Fibroblast of the aortic adventitia (primary cell): ENCODE measurements around the gene SLC25A38. TPM values are rescaled to one million over a fixed set of nuclear protein-coding genes. Genes with fewer than 3 reads are reported as not detected.
"Not testable (repeated sequence)": the region's sequence is repeated elsewhere in the genome, so short reads cannot be mapped to it uniquely, and the experiment has no call there.

Source experiments
- DNase-seq: peaks from one replicate; pipeline ENCODE4 v3.0.0-alpha.2; 2010; ENCODE audit warnings: low read depth
- H3K4me3 ChIP-seq: 2 replicates; pipeline ENCODE4 v1.5.1; 2011; ENCODE audit warnings: low read depth, mild to moderate bottlenecking, control low read depth, low read length, moderate library complexity
- total RNA-seq: library from RNA; depleted of rRNA; stranded (reverse); fragments of >200 nt; gene quantifications from 2 replicates; pipeline ENCODE4 v1.2.3, GENCODE V29; 2012; ENCODE audit warnings: low replicate concordance
- TF ChIP-seq, protein P1 (sequence below): IDR thresholded peaks from 2 replicates; pipeline ENCODE4 v1.5.1; 2011; ENCODE audit warnings: mild to moderate bottlenecking, low read length, control low read depth, inconsistent platforms; ENCODE audit not compliant: insufficient read depth

SLC25A38 gene
- total RNA-seq, 1 donor = 19.3 TPM

DNA sequence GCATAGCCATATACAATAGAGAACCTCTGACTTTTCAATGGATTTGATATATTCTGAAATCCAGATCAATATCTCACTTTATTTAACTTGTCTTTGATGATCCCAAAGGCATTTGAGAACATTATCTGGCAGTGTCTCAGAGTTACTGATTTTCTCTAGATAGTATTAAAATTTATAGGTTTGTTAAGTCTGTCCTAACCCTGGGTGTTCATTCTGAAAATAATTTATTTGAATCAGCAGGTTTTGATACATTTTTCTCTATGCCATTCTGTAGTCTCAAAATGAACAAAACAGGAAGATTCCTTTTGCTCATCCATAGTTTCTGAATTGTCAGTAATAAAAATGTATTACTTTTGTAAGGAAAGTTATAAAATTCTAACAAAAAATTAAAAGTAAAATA lies 39.4 kb upstream of the SLC25A38 start:
- no peak for DNase-seq
- TF ChIP-seq, protein P1, sequence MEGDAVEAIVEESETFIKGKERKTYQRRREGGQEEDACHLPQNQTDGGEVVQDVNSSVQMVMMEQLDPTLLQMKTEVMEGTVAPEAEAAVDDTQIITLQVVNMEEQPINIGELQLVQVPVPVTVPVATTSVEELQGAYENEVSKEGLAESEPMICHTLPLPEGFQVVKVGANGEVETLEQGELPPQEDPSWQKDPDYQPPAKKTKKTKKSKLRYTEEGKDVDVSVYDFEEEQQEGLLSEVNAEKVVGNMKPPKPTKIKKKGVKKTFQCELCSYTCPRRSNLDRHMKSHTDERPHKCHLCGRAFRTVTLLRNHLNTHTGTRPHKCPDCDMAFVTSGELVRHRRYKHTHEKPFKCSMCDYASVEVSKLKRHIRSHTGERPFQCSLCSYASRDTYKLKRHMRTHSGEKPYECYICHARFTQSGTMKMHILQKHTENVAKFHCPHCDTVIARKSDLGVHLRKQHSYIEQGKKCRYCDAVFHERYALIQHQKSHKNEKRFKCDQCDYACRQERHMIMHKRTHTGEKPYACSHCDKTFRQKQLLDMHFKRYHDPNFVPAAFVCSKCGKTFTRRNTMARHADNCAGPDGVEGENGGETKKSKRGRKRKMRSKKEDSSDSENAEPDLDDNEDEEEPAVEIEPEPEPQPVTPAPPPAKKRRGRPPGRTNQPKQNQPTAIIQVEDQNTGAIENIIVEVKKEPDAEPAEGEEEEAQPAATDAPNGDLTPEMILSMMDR = no peak
- no peak overlapping the region for H3K4me3 ChIP-seq

DNA sequence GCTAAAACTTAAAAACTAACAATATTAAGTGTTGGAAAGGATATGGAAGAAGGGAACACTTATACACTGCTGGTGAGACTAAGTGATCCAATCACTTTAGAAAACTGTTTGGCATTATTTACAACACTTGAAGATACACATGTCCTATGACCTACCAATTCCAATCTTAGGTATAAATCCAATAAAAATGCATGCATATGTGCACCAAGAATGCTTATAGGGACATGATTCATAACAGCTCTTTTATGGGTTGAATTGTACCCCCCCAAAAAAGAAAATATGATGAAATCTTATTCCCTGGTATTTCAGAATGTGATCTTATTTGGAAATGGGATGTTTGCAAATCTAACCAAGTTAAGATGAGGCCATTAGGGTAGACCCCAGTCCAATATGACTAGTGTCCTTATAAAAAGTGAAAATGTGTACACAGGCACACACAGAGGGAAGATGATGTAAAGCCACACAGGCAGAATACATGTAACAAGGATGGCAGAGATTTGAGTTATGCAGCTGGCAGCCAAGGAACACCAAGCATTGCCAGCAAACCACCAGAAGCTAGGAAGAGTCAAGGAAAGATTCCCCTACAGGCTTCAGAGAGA lies 38.3 kb upstream of the SLC25A38 start:
- no peak overlapping the region for H3K4me3 ChIP-seq
- TF ChIP-seq, protein P1 = no peak
- DNase-seq = no peak

DNA sequence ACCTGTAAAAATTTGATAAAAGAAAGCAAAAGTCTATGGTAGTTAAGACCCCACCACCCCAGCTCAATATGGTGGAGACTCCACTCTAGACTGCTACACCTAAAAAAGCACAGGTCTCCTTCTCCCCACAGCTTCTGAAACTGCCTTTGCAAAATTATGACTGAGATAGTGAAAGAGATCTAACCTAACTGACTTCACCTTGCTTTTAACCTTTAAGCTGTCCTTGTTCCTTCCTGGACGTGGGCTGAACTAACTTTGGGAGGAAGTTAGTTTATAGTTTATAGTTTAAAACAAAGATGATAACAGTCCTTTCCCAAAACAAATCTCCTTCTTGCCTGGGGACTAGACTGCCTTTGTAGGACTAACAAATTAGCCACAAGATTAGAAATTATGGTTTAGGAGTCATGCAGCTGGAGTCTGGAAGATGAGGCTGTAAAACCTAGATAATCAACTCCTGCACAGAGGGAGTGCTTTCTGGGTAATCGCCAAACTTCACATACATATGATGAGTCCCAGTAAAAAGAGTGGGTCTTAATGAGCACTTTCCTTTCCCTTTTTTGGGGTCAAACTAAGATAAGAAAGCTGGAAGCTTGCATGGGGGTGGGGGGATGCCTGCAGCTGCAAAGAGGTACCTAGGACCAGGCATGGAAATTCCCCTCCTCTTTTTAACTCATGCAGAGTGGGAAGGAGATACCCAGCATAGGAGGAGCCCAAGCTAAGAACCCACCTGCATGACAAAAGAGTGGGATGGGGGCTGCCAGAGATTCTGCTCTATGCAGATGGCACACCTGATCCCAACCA lies 36.2 kb upstream of the SLC25A38 start:
- DNase-seq = no peak
- TF ChIP-seq, protein P1 = no peak
- H3K4me3 ChIP-seq = no peak overlapping the region

DNA sequence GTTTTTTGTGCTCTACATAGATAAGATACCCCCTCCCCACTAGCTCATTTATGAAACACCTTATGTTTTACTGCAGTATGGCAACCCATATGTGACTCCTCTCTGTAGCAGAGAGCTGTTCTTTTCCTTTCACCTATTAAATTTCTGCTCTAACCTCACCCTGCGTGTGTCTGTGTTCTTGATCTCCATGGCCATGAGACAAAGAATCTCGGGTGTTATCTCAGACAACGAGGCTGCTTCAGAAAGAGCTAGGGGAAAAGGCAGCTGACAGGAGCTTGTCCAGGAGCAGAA lies 35.6 kb upstream of the SLC25A38 start:
- no peak overlapping the region for H3K4me3 ChIP-seq
- TF ChIP-seq, protein P1 = no peak
- no peak for DNase-seq

DNA sequence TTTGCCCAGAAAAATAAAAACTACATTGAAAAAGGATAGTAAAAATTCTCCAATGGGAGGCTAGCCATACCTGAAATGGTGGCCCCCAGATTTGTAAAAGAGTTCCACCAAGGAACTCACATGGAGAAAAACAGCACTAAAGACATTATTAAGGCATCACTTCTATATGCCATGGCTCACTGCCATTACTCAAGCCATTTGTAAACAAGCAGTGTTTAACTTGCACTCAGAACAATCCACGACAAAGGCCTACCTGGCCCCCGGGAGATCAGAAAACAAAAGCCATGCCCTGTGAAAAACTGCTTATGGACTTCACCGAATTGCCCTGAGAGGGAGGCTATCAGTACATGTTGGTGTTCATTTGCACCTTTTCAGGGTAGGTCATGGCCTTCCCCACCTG lies 34.1 kb upstream of the SLC25A38 start:
- DNase-seq = no peak
- H3K4me3 ChIP-seq = no peak overlapping the region
- TF ChIP-seq, protein P1 = no peak

DNA sequence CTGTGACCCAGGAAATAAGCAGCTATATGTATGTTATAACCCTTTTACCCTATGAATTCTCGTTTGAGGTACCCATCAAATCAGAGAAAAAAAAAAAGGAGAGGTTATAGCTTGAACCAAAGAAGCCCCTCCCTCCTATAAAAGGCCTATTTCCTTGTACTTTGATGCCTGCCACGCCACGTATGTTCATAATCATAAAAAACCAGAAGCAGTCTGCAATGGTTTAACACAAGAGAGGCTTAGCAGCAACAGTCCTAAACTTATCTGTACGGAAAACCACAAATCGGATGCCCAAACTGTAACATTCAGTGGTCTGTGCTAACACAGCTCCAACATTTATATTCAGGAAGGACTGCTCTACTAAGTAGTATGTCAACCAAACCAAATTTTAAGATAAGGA lies 32.5 kb upstream of the SLC25A38 start:
- H3K4me3 ChIP-seq = no peak overlapping the region
- TF ChIP-seq, protein P1 = no peak
- DNase-seq = no peak

DNA sequence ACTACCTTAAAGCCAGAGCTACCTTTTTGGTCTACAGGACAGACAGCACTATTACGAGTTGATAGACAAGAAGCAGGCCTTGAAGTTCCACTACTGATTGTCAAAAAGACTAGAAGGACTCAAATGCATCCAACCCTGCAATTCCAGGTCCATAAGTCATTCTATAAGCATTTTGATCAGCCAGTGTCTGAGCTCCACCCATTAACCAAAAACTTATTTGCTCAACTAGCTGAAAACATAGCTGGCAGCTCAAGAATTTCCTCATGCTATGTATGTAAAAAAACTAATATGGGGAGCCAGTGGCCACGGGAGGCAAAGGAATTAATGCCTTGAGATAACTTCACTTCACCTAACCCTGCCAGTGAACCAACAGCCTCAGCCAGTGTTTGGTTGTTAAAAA lies 32.0 kb upstream of the SLC25A38 start:
- DNase-seq, H3K4me3 ChIP-seq: not testable (repeated sequence)

DNA sequence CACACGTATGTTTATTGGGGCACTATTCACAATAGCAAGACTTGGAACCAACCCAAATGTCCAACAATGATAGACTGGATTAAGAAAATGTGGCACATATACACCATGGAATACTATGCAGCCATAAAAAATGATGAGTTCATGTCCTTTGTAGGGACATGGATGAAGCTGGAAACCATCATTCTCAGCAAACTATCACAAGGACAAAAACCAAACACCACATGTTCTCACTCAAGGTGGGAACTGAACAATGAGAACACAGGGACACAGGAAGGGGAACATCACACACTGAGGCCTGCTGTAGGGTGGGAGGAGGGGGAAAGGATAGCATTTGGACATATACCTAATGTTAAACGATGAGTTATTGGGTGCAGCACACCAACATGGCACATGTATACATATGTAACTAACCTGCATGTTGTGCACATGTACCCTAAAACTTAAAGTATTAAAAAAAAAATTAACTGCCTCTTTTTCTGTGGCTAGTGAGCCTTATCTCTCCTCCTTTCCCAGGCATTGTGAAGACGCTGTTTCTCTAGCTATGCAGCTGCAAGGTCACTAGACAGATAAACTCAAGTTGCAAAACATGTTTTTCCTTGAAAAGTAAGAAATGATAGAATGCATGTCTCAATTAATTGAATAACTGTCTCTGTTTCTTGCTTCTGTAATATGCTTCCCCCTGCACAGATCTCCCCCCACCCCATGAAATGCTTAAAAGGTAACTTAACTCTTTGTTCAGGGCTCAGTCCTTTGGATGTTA lies 29.8 kb upstream of the SLC25A38 start:
- not testable (repeated sequence) for DNase-seq

More for the DNA sequence above, 29.8 kb upstream of the SLC25A38 start:
- not testable (repeated sequence) for H3K4me3 ChIP-seq
